K562 (cell line): ENCODE data around the gene TGFA. TPM values are rescaled to one million over a fixed set of nuclear protein-coding genes. Genes with fewer than 3 reads are reported as not detected.

Experiments
- BRD9 ChIP-seq: fragments of 450-650 bp; IDR thresholded peaks from 2 replicates; pipeline ENCODE4 v1.6.1; 2018; ENCODE audit warnings: low read depth; ENCODE audit not compliant: partially characterized antibody
- BRF1 ChIP-seq: IDR thresholded peaks from 3 replicates; pipeline ENCODE4 v1.6.1; 2011; ENCODE audit warnings: borderline replicate concordance, mild to moderate bottlenecking; ENCODE audit not compliant: insufficient read length; ENCODE audit errors: extremely low read depth
- CC2D1A ChIP-seq: fragments of 450-650 bp; IDR thresholded peaks from 2 replicates; pipeline ENCODE4 v1.6.1; 2017; ENCODE audit warnings: mild to moderate bottlenecking
- DIDO1 ChIP-seq: fragments of 450-650 bp; IDR thresholded peaks from 2 replicates; pipeline ENCODE4 v1.6.1; 2016; ENCODE audit warnings: low read depth, missing biosample characterization, missing genetic modification characterization
- ELF4 ChIP-seq: fragments of 450-650 bp; formaldehyde crosslinking; IDR thresholded peaks from 2 replicates; pipeline ENCODE4 v1.4.0; 2022; ENCODE audit warnings: missing genetic modification characterization
- NCOR1 ChIP-seq: fragments of 450-650 bp; IDR thresholded peaks from 2 replicates; pipeline ENCODE4 v1.6.1; 2016; ENCODE audit warnings: mild to moderate bottlenecking, moderate library complexity
- NR1H2 ChIP-seq: sonication (generic); formaldehyde crosslinking; IDR thresholded peaks from 2 replicates; pipeline ENCODE4 v1.4.0; 2020; ENCODE audit warnings: mild to moderate bottlenecking, missing genetic modification reagents
- NR2C2 ChIP-seq, 2 experiments: fragments of 200-800 bp in 1 of 2; sonication (Bioruptor generic) in 1 of 2; sonication (generic) in 1 of 2; formaldehyde crosslinking in 1 of 2; IDR thresholded peaks; 2 replicates each; pipeline versions ENCODE4 v1.6.1 to v1.8.0; 2016 to 2022; ENCODE audit warnings: mild to moderate bottlenecking in 1 of 2, missing compliant biosample characterization in 1 of 2, missing genetic modification characterization in 1 of 2, missing genetic modification reagents in 1 of 2
- SMARCA5 ChIP-seq: fragments of 450-650 bp; IDR thresholded peaks from 2 replicates; pipeline ENCODE4 v1.6.1; 2016
- SMC3 ChIP-seq: conservative IDR thresholded peaks from 2 replicates; pipeline ENCODE4 v1.6.1; 2011; ENCODE audit warnings: low read depth, low read length, improper control_type of control experiment; ENCODE audit not compliant: insufficient read depth
- TAF1 ChIP-seq: IDR thresholded peaks from 2 replicates; pipeline ENCODE4 v1.6.1; 2011; ENCODE audit warnings: mild to moderate bottlenecking, low read length, moderate library complexity; ENCODE audit not compliant: insufficient read depth, control insufficient read depth, severe bottlenecking; ENCODE audit errors: extremely low read depth
- TEAD4 ChIP-seq, 2 experiments: sonication (generic) in 1 of 2; formaldehyde crosslinking in 1 of 2; IDR thresholded peaks; 2 replicates each; pipeline versions ENCODE4 v1.6.1 to v1.8.0; 2012 to 2022; ENCODE audit warnings: borderline replicate concordance in 1 of 2, inconsistent platforms in 1 of 2, low read length in 1 of 2, mild to moderate bottlenecking in 1 of 2, missing genetic modification reagents in 1 of 2
- U2AF2 ChIP-seq: fragments of 200-400 bp; formaldehyde crosslinking; optimal IDR thresholded peaks from 2 replicates; pipeline ENCODE3; 2017; ENCODE audit warnings: low read depth, mild to moderate bottlenecking, low read length
- ZNF263 ChIP-seq: sonication (generic); formaldehyde crosslinking; IDR thresholded peaks from 2 replicates; pipeline ENCODE4 v1.8.0; 2022; ENCODE audit warnings: mild to moderate bottlenecking, missing genetic modification reagents, borderline replicate concordance
- polyA plus RNA-seq, 8 experiments: library from polyadenylated mRNA; depleted of rRNA in 4 of 8; stranded (reverse) in 5 of 8; unstranded in 3 of 8; fragments of >200 nt; fragmentation: Nextera tagmentation in 2 of 8; fragmentation: Illumina TruSeq in 1 of 8; extraction: Ambion mirVana in 2 of 8; extraction: Trizol in 1 of 8; gene quantifications; 2 replicates each; pipeline versions ENCODE4 v1.2.1 to v1.2.3, GENCODE V29; 2011 to 2014; ENCODE audit warnings: inconsistent platforms in 1 of 8, missing spikeins in 1 of 8
- total RNA-seq, 7 experiments: library from RNA; depleted of rRNA in 6 of 7; stranded (reverse); fragments of >200 nt in 6 of 7; fragmentation: Illumina TruSeq in 2 of 7; extraction: Trizol in 2 of 7; gene quantifications; 2 replicates each; pipeline versions ENCODE4 v1.2.1 to v1.2.3, GENCODE V29; 2011 to 2021; ENCODE audit warnings: low replicate concordance in 1 of 7
- TF ChIP-seq, protein P1 (sequence below): sonication (generic); formaldehyde crosslinking; IDR thresholded peaks from 2 replicates; pipeline ENCODE4 v1.8.0; 2023; ENCODE audit warnings: missing genetic modification reagents, mild to moderate bottlenecking, borderline replicate concordance
- TF ChIP-seq, protein P2 (sequence below): sonication (generic); formaldehyde crosslinking; IDR thresholded peaks from 2 replicates; pipeline ENCODE4 v1.8.0; 2022; ENCODE audit warnings: mild to moderate bottlenecking, missing genetic modification reagents

TGFA gene
- total and polyA plus RNA-seq, 9 of the 15 experiments (the other 6 are each of a cell fraction or from before 2014, with no cell fraction given) = not detected

DNA sequence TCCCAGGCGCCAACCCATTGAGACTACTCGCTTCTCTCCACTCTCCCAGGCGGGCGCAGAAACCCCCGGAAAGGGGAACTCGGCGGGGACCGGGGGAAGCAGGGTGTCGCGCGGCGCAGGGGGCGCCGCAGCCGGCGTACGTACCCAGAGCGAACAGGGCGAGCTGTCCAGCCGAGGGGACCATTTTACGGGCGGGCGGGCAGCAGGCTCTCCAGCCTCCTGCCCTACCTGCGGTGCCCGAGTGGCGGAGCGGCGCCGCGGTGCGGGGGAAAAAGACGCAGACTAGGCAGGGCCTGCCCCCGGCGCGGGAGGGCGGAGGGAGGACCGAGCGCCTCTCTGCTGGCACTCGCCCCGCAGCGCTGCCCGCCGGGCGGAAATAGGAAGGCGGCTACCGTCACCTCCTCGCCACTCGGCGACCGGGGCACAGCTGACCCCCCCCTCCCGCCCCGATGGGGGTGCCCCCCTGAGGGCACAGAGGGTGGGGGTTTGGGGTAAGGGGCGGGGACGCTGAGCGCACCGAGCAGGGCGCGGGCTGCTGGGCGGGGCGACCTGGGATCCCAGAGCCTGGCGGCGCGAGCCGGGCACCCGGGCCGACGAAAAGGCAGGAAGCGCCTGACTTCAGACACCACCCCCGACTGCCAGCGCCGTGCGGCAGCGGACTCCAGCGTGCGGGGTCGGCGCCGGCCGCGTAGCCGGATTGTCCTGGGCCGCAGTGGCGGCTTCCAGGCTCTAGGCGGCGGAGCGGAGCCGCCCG is at the start of gene TGFA (continued):
- TF ChIP-seq, protein P1, sequence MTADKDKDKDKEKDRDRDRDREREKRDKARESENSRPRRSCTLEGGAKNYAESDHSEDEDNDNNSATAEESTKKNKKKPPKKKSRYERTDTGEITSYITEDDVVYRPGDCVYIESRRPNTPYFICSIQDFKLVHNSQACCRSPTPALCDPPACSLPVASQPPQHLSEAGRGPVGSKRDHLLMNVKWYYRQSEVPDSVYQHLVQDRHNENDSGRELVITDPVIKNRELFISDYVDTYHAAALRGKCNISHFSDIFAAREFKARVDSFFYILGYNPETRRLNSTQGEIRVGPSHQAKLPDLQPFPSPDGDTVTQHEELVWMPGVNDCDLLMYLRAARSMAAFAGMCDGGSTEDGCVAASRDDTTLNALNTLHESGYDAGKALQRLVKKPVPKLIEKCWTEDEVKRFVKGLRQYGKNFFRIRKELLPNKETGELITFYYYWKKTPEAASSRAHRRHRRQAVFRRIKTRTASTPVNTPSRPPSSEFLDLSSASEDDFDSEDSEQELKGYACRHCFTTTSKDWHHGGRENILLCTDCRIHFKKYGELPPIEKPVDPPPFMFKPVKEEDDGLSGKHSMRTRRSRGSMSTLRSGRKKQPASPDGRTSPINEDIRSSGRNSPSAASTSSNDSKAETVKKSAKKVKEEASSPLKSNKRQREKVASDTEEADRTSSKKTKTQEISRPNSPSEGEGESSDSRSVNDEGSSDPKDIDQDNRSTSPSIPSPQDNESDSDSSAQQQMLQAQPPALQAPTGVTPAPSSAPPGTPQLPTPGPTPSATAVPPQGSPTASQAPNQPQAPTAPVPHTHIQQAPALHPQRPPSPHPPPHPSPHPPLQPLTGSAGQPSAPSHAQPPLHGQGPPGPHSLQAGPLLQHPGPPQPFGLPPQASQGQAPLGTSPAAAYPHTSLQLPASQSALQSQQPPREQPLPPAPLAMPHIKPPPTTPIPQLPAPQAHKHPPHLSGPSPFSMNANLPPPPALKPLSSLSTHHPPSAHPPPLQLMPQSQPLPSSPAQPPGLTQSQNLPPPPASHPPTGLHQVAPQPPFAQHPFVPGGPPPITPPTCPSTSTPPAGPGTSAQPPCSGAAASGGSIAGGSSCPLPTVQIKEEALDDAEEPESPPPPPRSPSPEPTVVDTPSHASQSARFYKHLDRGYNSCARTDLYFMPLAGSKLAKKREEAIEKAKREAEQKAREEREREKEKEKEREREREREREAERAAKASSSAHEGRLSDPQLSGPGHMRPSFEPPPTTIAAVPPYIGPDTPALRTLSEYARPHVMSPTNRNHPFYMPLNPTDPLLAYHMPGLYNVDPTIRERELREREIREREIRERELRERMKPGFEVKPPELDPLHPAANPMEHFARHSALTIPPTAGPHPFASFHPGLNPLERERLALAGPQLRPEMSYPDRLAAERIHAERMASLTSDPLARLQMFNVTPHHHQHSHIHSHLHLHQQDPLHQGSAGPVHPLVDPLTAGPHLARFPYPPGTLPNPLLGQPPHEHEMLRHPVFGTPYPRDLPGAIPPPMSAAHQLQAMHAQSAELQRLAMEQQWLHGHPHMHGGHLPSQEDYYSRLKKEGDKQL (CRISPR knock-in tag) = no peak
- TF ChIP-seq BRD9 (no peak), NCOR1 (no peak), DIDO1 (tag) (no peak), NR1H2 (CRISPR knock-in tag) (no peak), SMARCA5 (no peak), TAF1 (no peak), ZNF263 (no peak), SMC3 (0 out of 2 replicates have a peak, but pooled peaks have one; percentile 37), ELF4 (no peak), CC2D1A (no peak), BRF1 (no peak), U2AF2 (no peak), TEAD4 (IDR thresholded peaks at IDR 0.05; ENCODE audit: low read length) (no peak), TEAD4 (CRISPR knock-in tag; IDR thresholded peaks at IDR 0.05; ENCODE audit: borderline replicate concordance) (no peak), NR2C2 (CRISPR knock-in tag; IDR thresholded peaks at IDR 0.05) (no peak), NR2C2 (tag; IDR thresholded peaks at IDR 0.05) (no peak)
- TF ChIP-seq, protein P2, sequence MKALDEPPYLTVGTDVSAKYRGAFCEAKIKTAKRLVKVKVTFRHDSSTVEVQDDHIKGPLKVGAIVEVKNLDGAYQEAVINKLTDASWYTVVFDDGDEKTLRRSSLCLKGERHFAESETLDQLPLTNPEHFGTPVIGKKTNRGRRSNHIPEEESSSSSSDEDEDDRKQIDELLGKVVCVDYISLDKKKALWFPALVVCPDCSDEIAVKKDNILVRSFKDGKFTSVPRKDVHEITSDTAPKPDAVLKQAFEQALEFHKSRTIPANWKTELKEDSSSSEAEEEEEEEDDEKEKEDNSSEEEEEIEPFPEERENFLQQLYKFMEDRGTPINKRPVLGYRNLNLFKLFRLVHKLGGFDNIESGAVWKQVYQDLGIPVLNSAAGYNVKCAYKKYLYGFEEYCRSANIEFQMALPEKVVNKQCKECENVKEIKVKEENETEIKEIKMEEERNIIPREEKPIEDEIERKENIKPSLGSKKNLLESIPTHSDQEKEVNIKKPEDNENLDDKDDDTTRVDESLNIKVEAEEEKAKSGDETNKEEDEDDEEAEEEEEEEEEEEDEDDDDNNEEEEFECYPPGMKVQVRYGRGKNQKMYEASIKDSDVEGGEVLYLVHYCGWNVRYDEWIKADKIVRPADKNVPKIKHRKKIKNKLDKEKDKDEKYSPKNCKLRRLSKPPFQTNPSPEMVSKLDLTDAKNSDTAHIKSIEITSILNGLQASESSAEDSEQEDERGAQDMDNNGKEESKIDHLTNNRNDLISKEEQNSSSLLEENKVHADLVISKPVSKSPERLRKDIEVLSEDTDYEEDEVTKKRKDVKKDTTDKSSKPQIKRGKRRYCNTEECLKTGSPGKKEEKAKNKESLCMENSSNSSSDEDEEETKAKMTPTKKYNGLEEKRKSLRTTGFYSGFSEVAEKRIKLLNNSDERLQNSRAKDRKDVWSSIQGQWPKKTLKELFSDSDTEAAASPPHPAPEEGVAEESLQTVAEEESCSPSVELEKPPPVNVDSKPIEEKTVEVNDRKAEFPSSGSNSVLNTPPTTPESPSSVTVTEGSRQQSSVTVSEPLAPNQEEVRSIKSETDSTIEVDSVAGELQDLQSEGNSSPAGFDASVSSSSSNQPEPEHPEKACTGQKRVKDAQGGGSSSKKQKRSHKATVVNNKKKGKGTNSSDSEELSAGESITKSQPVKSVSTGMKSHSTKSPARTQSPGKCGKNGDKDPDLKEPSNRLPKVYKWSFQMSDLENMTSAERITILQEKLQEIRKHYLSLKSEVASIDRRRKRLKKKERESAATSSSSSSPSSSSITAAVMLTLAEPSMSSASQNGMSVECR = no peak
